ENCODE results near the gene CCDC9B.

DNA sequence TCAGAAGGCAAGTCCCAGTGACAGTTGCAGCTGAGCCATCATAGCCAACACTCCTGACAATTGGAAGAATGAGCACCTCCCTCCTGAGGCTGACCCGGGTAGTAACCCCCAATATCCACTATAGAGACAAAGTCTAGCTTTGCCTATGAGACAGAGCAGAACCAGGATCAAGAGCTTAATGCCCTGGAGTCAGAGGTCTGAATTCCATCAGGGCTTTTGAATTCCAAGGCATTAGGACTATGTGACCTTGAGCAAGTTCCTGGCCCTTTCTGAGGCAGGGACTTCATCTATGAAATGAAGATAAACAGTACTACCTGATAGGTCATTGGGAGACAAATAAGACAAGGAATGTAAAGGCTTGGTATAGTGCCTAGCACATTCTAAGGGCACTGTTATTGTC lies 20.3 kb downstream of the CCDC9B start:
- no peak for TF ChIP-seq POLR2A (IDR thresholded peaks at IDR 0.05)
- TF ChIP-seq EP300 (IDR thresholded peaks at IDR 0.05) = no peak
- TF ChIP-seq, protein P1, sequence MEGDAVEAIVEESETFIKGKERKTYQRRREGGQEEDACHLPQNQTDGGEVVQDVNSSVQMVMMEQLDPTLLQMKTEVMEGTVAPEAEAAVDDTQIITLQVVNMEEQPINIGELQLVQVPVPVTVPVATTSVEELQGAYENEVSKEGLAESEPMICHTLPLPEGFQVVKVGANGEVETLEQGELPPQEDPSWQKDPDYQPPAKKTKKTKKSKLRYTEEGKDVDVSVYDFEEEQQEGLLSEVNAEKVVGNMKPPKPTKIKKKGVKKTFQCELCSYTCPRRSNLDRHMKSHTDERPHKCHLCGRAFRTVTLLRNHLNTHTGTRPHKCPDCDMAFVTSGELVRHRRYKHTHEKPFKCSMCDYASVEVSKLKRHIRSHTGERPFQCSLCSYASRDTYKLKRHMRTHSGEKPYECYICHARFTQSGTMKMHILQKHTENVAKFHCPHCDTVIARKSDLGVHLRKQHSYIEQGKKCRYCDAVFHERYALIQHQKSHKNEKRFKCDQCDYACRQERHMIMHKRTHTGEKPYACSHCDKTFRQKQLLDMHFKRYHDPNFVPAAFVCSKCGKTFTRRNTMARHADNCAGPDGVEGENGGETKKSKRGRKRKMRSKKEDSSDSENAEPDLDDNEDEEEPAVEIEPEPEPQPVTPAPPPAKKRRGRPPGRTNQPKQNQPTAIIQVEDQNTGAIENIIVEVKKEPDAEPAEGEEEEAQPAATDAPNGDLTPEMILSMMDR (IDR thresholded peaks at IDR 0.05) = no peak

Measured in gastroesophageal sphincter (tissue), 3 donors.